Measurements from ENCODE around the gene TMIGD2.
"Not testable (repeated sequence)": the region's sequence is repeated elsewhere in the genome, so short reads cannot be mapped to it uniquely, and the experiment has no call there.

The TMIGD2 gene

DNA sequence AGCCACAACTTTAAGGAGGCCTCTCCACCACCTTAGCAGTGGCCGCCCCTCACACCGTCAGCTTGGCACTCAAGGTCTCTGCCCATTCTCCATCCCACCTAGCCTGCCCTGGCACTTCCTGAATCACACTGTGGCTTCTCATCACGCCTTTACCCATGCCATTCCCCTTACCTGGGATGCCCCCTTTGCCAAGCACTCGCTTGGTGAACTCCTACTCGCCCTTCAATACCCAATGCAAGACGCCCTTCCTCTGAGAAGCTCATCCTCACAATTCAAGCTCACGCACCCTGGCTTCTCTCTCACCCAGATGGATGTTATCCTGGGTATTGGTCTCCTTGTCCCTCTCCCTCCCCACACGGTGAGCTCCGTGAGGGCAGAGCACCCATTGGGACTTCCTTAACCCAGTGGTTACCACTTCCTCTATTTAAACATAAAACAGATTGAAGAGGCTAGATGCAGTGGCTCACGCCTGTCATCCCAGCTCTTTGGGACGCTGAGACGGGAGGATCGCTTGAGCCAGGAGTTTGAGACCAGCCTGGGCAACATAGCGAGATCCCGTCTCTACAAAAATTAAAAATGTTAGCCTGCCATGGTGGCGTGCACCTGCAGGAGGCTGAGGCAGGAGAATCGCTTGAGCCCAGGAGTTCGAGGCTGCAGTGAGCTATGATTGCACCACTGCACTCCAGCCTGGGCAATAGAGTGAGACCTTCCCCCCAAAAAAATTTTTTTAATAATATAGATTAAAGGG, 35.8 kb downstream of the TMIGD2 start:
- DNase-seq: peak; percentile 79

GRCh38 chr19:4264812-4265211, 37.4 kb downstream of the TMIGD2 start:
- peak; percentile 57 for DNase-seq

DNA sequence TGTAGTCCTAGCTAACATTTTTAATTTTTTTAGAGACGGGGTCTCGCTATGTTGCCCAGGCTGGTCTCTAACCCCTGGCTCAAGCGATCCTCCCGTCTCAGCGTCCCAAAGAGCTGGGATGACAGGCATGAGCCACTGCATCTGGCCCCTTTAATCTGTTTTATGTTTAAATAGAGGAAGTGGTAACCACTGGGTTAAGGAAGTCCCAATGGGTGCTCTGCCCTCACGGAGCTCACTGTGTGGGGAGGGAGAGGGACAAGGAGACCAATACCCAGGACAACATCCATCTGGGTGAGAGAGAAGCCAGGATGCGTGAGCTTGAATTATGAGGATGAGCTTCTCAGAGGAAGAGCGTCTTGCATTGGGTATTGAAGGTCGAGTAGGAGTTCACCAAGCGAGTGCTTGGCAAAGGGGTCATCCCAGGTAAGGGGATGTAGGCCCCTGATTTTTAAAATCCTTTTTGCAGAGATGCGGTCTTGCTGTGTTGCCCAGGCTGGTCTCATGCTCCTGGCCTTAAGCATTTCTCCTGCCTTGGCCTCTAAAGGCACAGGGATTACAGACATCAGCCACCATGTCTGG, 41.5 kb downstream of the TMIGD2 start:
- peak; percentile 93 for DNase-seq

- no peak for DNase-seq
Measured at GRCh38 chr19:4258181-4258580, 44.0 kb downstream of the TMIGD2 start.

GRCh38 chr19:4257025-4257424, 45.2 kb downstream of the TMIGD2 start:
- no peak for DNase-seq

DNA sequence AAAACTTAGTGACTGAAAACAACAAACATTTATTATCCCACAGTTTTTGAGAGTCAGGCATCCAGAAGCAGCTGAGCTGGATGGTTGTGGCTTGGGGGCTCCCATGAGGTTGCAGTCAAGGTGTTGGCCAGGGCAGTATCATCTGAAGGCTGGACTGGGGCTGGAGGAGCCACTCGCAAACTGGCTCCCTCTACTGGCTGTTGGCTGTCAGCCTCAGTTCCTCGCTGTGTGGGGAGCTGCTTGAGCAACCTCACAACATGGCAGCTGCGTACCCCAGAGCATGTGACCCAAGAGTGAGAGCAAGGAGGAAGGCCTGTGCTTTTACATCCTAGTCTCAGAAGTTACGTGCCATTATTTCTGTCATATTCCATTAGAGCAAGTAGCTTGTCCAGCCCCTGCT, 45.6 kb downstream of the TMIGD2 start:
- DNase-seq: no peak

GRCh38 chr19:4246767-4247593, 55.2 kb downstream of the TMIGD2 start, which contains the start of gene YJU2:
Gene YJU2, plus strand, starts transcription at chr19:4247080. Its CDS starts 67 bp downstream, at chr19:4247147.
- DNase-seq: peak; percentile 100

DNA sequence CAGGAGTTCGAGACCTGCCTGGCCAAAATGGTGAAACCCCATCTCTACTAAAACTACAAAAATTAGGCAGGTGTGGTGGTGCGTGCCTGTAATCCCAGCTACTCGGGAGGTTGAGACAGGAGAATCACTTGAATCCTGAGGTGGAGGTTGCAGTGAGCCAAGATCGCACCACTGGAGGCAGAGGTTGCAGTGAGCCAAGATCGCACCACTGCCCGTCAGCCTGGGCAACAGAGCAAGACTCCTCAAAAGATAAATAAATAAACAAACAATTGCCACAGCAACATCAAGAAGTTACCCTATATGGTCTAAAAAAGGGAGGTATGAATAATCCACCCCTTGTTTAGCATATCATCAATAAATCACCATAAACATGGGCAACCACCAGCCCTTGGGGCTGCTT, 56.3 kb downstream of the TMIGD2 start:
- not testable (repeated sequence) for DNase-seq

Data from MV-4-11 (cell line).